Hepatocyte (in vitro differentiated cells): Measurements from ENCODE around the gene FAM47C. TPM values are rescaled to one million over a fixed set of nuclear protein-coding genes. Genes with fewer than 3 reads are reported as not detected.
"Not testable (repeated sequence)": the region's sequence is repeated elsewhere in the genome, so short reads cannot be mapped to it uniquely, and the experiment has no call there.

Experiments used
- DNase-seq: peaks from one replicate; pipeline ENCODE4 v3.0.0-alpha.2; 2016; ENCODE audit warnings: low spot score
- H2AFZ ChIP-seq: fragments of 200-600 bp; sonication (generic); 2 replicates; pipeline ENCODE4 v1.6.0; 2016; ENCODE audit warnings: antibody characterized with exemption, mild to moderate bottlenecking
- H3K27ac ChIP-seq: fragments of 200-600 bp; sonication (generic); 2 replicates; pipeline ENCODE4 v1.5.1; 2016; ENCODE audit warnings: mild to moderate bottlenecking
- H3K27me3 ChIP-seq: fragments of 200-600 bp; sonication (generic); 2 replicates; pipeline ENCODE4 v1.6.1; 2016
- H3K36me3 ChIP-seq: fragments of 200-600 bp; sonication (generic); replicated peaks from 2 replicates; pipeline ENCODE4 v1.5.1; 2016; ENCODE audit warnings: low read depth; ENCODE audit not compliant: insufficient read depth
- H3K4me1 ChIP-seq: fragments of 200-600 bp; sonication (generic); 2 replicates; pipeline ENCODE4 v1.5.1; 2016; ENCODE audit warnings: mild to moderate bottlenecking, moderate library complexity; ENCODE audit not compliant: insufficient read depth
- H3K4me2 ChIP-seq: fragments of 200-600 bp; sonication (generic); 2 replicates; pipeline ENCODE4 v1.6.0; 2016
- H3K4me3 ChIP-seq: fragments of 200-600 bp; sonication (generic); 2 replicates; pipeline ENCODE4 v1.5.1; 2016; ENCODE audit warnings: mild to moderate bottlenecking
- H3K79me2 ChIP-seq: fragments of 200-600 bp; sonication (generic); 2 replicates; pipeline ENCODE4 v1.6.0; 2017; ENCODE audit warnings: mild to moderate bottlenecking
- H3K9me2 ChIP-seq: fragments of 200-600 bp; sonication (generic); replicated peaks from 2 replicates; pipeline ENCODE4 v1.6.0; 2017; ENCODE audit warnings: mild to moderate bottlenecking; ENCODE audit not compliant: insufficient read depth
- H3K9me3 ChIP-seq: fragments of 200-600 bp; sonication (generic); 2 replicates; pipeline ENCODE4 v1.5.1; 2016; ENCODE audit warnings: low read depth, mild to moderate bottlenecking
- H4K20me1 ChIP-seq: fragments of 200-600 bp; sonication (generic); 2 replicates; pipeline ENCODE4 v1.6.0; 2016; ENCODE audit warnings: mild to moderate bottlenecking; ENCODE audit not compliant: insufficient read depth, poor library complexity, severe bottlenecking
- EZH2 ChIP-seq: fragments of 200-600 bp; sonication (generic); IDR thresholded peaks from 2 replicates; pipeline ENCODE4 v1.6.1; 2016; ENCODE audit warnings: antibody characterized with exemption, mild to moderate bottlenecking, borderline replicate concordance
- EZH2phosphoT487 ChIP-seq: fragments of 200-600 bp; sonication (generic); IDR thresholded peaks from one replicate; pipeline ENCODE4 v1.6.1; 2018; ENCODE audit warnings: antibody characterized with exemption, mild to moderate bottlenecking, low read depth, moderate library complexity; ENCODE audit not compliant: unreplicated experiment, severe bottlenecking
- WGBS: methylation state at CpG from one replicate; pipeline ENCODE4 v1.1.6; 2016; ENCODE audit warnings: low lambda C conversion rate; ENCODE audit errors: missing lambda C conversion rate; 5-methylcytosine and 5-hydroxymethylcytosine counted together
- polyA plus RNA-seq: library from polyadenylated mRNA; unstranded; fragments of >200 nt; fragmentation: Nextera tagmentation; extraction: Ambion mirVana; gene quantifications from 2 replicates; pipeline ENCODE4 v1.2.1, GENCODE V29; 2016
- total RNA-seq: library from RNA; depleted of rRNA; stranded (reverse); fragments of >200 nt; gene quantifications from 2 replicates; pipeline ENCODE4 v1.2.3, GENCODE V29; 2014
- TF ChIP-seq, protein P1 (sequence below): fragments of 200-600 bp; sonication (generic); IDR thresholded peaks from 2 replicates; pipeline ENCODE4 v1.5.1; 2016; ENCODE audit warnings: antibody characterized with exemption, mild to moderate bottlenecking; ENCODE audit not compliant: poor library complexity

The FAM47C gene
- total and polyA plus RNA-seq, 2 experiments from 2014 or later: not detected

GRCh38 chrX:37010496-37010895 lies 2.3 kb downstream of the FAM47C start:
- no peak for DNase-seq
- Histone ChIP-seq H2AFZ (no peak overlapping the region), H3K79me2 (no peaks in the 10 kb centered on the region), H3K4me3 (no peak overlapping the region), H3K36me3 (no peaks in the 10 kb centered on the region), H3K9me3 (no peaks in the 10 kb centered on the region), H3K4me2 (no peak overlapping the region), H3K4me1 (no peaks in the 10 kb centered on the region), H3K27ac (no peak overlapping the region), H3K9me2 (no peaks in the 10 kb centered on the region), H3K27me3 (no peaks in the 10 kb centered on the region), H4K20me1 (no peaks in the 10 kb centered on the region)
- no peak for TF ChIP-seq EZH2
- TF ChIP-seq, protein P1, sequence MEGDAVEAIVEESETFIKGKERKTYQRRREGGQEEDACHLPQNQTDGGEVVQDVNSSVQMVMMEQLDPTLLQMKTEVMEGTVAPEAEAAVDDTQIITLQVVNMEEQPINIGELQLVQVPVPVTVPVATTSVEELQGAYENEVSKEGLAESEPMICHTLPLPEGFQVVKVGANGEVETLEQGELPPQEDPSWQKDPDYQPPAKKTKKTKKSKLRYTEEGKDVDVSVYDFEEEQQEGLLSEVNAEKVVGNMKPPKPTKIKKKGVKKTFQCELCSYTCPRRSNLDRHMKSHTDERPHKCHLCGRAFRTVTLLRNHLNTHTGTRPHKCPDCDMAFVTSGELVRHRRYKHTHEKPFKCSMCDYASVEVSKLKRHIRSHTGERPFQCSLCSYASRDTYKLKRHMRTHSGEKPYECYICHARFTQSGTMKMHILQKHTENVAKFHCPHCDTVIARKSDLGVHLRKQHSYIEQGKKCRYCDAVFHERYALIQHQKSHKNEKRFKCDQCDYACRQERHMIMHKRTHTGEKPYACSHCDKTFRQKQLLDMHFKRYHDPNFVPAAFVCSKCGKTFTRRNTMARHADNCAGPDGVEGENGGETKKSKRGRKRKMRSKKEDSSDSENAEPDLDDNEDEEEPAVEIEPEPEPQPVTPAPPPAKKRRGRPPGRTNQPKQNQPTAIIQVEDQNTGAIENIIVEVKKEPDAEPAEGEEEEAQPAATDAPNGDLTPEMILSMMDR: no peak
- no peak for TF ChIP-seq EZH2phosphoT487
- WGBS: 97% methylated on average over 22 of the region's 22 CpGs

- H2AFZ ChIP-seq, H3K4me2 ChIP-seq, H3K9me3 ChIP-seq, DNase-seq, H3K36me3 ChIP-seq, H3K9me2 ChIP-seq, H3K4me3 ChIP-seq, H3K79me2 ChIP-seq, H3K27ac ChIP-seq, H4K20me1 ChIP-seq, H3K4me1 ChIP-seq, H3K27me3 ChIP-seq: not testable (repeated sequence)
- 58% methylated on average over 1 of the region's 1 CpG for WGBS
These were observed 26.1 kb downstream of the FAM47C start for GRCh38 chrX:37034260-37034659.

DNA sequence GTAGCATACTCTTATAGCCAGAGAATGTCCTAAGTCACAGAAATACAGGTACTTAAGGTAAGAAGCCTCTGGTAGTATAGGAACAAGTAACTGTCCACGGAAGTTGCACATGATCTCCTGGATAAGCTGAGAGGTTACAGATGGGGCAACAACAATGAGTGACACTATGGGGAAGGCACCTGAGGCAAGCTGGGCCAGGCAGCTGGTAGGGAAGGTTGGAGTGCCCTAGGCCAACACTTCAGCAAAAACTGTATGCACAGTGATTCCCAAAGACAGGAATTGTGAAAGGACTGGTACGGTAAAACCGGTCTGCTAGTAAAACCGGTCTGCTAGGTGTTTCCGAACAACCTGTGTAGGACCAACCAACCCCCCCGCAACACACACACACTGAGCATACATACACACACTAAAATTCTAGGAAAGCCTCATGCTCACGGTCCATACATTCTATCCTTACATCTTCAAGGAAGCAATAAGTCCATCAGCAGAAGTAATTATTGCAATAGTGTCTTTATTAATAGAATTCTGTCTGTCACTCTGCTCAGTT lies 28.6 kb downstream of the FAM47C start:
- not testable (repeated sequence) for H3K4me1 ChIP-seq, H3K79me2 ChIP-seq, H4K20me1 ChIP-seq, H3K4me2 ChIP-seq, H3K4me3 ChIP-seq, DNase-seq, H2AFZ ChIP-seq, H3K27ac ChIP-seq, H3K9me2 ChIP-seq, H3K36me3 ChIP-seq, H3K9me3 ChIP-seq, H3K27me3 ChIP-seq
- 89% methylated on average over 7 of the region's 7 CpGs for WGBS

- not testable (repeated sequence) for H3K4me3 ChIP-seq, H3K79me2 ChIP-seq, H2AFZ ChIP-seq, H4K20me1 ChIP-seq, H3K4me2 ChIP-seq, DNase-seq, H3K9me2 ChIP-seq, H3K4me1 ChIP-seq, H3K36me3 ChIP-seq, H3K27ac ChIP-seq, H3K9me3 ChIP-seq, H3K27me3 ChIP-seq
- WGBS: no CpG with 5 or more reads among the region's 1 CpG
These were observed 30.6 kb downstream of the FAM47C start for GRCh38 chrX:37038814-37039213.

- 94% methylated on average over 31 of the region's 56 CpGs for WGBS
- not testable (repeated sequence) for H3K4me1 ChIP-seq, H3K27ac ChIP-seq, H2AFZ ChIP-seq, H3K9me2 ChIP-seq, H3K27me3 ChIP-seq, H3K79me2 ChIP-seq, H3K4me2 ChIP-seq, H3K4me3 ChIP-seq, DNase-seq, H4K20me1 ChIP-seq, H3K36me3 ChIP-seq, H3K9me3 ChIP-seq
These were observed 35.1 kb downstream of the FAM47C start for GRCh38 chrX:37042956-37043885.
